HG03432 (cell line): Measurements from ENCODE around the gene GNG12.
A peak's percentile ranks its signal among the peaks of the same experiment; 100 is the strongest.

Source experiments
- ATAC-seq: cut with Tn5 transposase; IDR thresholded peaks from one replicate; pipeline ENCODE4 v1.9.1; 2021; ENCODE audit warnings: mild to moderate bottlenecking, moderate library complexity; ENCODE audit not compliant: unreplicated experiment

Gene GNG12

DNA sequence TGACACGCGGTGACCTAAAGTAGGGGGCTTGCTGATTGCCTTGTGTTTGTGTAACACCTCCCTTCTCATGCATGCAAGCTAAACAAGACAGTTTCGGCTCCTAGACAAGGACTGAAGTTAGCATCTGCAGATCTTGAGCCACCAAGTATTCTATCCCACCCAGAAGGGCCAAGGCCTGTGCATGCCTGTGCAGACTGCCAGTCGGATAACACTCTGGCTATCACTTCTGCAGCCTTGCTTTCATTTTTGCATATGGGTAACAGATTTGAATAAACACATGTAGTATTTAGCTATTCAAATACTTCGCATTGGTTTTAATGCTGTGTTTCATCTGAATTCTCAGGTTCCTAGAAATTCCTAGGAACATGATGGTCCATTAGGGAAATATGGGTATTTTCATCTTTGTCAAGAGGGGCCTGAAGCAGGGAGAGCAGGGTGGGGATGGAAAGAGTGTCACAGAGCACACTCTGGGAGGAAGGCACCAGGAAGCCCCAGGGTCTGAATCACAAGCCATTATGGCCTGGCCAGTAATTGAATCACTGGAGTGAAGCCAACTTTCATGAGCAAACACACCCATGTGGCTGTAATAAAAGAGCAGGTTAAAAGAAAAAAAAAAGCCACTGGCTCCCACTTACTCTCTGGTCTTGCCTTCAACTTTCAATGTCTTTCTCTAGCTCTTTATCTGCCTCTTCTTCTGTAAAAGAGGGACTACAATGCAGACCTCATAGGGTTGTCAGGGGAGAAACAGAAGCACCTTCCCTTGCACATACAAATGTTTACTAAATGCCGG is 120.0 kb downstream of the GNG12 start:
- no peak for ATAC-seq

- ATAC-seq = no peak
Observed at GRCh38 chr1:67711855-67712212, 121.4 kb downstream of the GNG12 start.

DNA sequence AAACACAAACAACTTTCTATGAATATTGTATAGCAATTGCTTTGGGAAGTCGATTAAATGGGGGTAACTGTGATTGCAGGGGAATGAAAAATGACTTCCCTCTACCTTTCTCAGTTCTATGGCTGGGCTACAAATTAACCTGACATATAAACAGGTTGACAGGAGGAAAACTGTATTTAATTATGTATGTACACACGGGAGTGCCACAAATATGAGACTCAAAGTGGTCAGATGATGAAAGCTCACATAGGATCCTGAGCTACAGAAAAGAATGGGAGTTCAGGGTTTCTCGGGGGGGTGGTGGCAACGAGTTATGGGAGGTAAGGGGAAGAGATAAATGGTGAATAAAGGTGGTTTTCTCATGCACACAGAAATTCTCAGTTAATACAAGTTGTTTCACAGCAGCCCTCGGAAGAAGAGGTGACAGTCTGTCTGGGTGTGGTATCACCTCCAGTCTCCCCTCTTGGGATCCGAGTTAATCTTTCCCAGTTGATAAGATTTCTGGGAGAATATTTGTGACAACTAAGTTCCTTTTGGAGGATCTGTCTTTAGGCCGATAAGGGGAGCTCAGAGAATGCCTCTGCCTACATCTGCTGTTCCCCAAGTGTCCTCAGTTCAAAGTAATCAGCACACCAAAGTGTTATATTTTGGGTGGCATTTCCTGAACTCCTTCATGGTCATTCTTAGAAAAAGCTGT is 122.0 kb downstream of the GNG12 start:
- no peak for ATAC-seq

DNA sequence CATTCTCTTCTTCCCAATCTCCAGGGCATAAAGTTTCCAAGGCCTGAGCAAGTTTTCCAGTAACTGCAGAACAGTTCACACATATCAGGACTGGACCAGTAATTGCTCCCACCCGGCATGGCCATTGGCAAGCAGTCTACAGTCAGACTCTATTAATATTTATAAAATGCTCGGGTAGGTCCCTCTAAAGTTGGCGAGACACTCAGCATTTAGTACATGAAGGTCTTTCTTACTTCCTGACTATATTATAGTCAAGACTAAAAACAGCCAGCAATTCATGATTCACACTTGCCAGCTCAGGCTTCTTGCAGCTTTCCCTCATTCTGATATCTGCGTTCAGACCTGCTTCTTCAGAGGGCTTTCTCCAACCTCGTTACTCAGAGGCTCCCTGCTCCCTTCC is 122.8 kb downstream of the GNG12 start:
- ATAC-seq = no peak

DNA sequence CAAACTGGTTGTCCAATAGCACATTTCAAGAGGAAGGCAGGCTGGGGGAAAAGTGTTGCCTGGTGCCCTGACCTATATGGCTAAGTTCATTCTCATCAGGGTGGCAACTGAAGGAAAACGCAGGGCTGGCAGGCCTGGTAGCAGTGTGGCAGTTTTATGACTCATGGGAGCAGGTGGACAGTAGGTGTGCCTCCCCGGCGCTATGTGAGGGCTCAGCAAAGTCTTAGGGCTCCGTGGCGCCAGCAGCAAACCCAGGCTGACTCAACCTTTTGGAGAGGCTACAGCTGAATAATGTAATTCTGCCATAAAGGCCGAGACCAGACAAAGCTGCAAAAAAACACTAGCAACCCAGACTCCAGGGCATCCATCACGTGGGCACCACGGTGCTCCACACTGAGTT is 124.7 kb downstream of the GNG12 start:
- no peak for ATAC-seq

DNA sequence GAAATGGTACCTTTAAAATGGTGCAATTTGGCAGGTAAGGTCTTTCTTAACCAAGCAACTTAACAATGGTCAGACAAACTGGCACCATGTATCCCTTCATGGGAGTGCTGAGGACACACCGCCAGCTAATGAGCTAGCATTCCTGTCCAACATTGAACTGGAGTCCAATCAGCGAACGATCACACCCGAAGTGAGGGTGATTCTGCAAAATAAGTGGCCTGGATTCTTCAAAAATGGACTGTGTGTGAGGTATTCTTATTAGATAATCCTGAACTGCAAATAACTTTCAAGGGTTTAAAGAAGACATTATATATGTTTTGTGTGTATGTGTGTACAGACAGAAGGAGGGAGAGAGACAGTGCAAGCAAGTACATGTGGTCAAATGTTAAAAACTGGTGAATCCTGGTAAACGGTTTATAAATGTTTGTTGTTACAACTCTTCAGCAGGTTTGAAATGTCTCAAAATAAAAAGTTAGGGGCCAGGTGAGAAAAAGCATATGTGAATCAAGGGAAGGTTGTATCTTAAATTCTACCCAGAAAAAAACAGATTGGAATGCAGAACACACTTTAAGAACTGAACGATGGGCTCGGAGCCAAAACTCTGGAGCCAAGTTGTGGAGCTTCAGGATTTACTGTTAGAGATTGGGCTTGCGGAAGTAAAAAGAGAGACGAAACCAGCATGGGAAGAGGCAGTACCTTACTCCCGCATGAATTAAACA is 127.4 kb downstream of the GNG12 start:
- ATAC-seq = no peak

DNA sequence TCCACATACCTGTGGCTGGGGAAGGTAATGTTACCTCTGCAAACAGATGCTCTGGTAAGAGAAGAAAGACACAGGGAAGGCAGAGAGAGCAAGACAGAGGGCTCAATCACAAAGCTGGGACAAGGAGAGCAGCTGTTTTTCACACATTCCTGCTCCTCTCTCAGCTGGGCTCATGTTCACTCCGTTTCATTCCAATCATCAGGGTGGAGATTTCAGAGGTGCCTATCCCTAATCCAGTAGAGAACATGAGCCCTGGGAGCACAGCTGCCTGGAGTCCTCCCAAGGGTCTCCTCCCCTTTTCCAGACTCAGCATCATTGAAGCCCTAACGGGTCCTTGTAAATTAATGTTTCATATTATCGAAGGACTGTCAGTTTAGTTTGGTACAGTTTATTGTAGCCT is 128.9 kb downstream of the GNG12 start:
- no peak for ATAC-seq

GRCh38 chr1:67701876-67702275 is 131.4 kb downstream of the GNG12 start:
- ATAC-seq = no peak

GRCh38 chr1:67700692-67701410 is 132.4 kb downstream of the GNG12 start:
- ATAC-seq = peak; percentile 79

DNA sequence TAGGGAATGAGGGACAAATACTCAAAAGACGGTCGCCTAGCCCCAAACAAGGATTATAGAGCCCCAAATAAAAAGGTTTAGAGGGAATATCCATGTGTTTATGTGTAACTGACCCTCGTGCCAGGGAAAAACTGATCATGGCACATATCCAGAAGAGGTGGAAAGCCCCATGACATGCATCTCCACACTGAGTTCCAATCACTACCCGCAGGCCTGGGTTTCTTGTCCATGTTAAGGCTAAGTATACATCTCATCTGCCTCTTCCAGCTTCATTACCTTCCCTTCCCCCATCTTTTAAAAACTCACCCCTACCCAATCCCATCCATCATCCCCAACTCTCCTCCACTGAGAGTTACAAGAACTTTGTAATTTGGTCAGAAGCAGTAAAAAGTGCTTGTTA is 133.0 kb downstream of the GNG12 start:
- ATAC-seq = no peak

GRCh38 chr1:67696708-67697107 is 136.6 kb downstream of the GNG12 start:
- no peak for ATAC-seq

DNA sequence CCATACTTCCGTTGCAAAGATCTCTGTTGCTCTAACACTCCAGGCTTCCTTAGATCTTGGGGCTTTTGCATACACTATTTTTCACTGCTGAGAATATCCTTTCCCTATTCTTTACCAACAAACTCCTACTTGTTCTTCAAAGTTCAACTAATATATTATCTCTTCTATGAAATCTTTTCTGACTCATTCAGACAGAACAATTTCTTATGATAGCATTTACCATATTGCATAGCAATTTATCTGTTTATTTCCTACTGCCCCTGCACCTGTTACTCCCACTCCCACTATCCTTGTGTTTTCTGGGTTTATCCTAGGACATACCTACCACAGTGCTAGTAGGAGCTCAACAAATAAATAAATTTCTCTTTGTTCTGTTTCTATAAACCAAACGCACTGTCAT is 137.3 kb downstream of the GNG12 start:
- ATAC-seq = no peak

- no peak for ATAC-seq
Observed at GRCh38 chr1:67691712-67692111, 141.6 kb downstream of the GNG12 start.

DNA sequence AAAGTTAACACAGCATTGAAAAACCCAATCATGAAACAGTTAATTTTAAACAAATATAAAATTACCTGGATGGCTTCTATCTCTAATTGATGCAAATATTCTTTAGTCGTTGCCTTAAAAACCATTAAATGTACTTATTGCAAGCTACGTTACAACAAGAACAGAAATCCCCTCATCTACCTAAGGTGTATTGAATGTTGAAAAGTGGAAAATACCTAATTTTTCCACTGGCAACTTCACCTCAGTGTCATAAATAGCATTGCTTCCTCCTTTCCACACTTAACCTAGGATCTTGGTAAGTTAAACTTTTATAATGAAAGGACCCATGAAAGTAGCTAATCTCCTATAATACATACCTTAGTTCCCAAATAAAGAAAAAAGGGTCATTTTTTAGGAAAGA is 142.9 kb downstream of the GNG12 start:
- no peak for ATAC-seq

GRCh38 chr1:67690018-67690363 is 143.3 kb downstream of the GNG12 start:
- ATAC-seq = no peak

- no peak for ATAC-seq
Observed at GRCh38 chr1:67689267-67690017, 143.8 kb downstream of the GNG12 start.

DNA sequence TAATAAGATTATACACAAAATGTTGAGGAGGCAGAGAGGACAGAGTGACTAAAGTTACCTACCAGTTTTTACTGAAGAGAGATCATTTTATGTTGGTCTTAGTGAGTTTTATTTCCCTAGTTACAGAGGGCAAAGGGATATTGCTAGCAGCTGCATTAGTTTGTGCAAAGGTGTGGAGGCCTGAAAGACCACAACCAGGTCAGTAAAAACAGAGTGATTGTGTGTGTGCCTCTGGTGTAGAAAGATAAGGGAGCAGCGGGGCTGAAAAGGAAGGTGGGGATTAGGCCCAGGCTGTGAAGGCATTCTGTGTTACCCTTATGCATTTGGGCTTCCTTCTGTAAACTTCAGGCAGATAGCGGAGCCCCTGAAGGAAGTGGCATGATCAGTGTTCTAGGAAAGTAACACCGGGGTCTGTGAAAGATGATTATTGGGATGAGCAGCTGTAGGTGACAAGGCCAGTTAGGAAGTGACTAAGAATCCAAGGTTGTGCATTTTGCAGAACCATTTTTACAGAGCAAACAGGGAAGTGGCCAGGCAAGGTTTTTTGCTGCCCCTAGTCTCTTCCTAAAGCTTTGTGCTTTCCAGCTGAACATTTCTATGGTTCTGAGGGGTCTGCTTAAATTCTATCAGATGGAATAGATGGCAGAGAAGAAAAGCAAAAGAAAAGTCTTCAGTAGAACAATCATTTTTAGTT is 144.6 kb downstream of the GNG12 start:
- no peak for ATAC-seq

DNA sequence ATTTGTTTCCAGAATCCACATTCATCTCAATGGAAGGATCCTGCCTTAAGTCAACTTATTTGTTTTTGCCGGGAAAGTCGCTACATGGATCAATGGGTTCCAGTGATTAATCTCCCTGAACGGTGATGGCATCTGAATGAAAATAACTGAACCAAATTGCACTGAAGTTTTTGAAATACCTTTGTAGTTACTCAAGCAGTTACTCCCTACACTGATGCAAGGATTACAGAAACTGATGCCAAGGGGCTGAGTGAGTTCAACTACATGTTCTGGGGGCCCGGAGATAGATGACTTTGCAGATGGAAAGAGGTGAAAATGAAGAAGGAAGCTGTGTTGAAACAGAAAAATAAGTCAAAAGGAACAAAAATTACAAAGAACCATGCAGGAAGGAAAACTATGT is 145.6 kb downstream of the GNG12 start:
- no peak for ATAC-seq

- ATAC-seq = no peak
Observed at GRCh38 chr1:67687198-67687545, 146.1 kb downstream of the GNG12 start.
